ENCODE data around the gene PCNX3. TPM values are rescaled to one million over a fixed set of nuclear protein-coding genes. Genes with fewer than 3 reads are reported as not detected.
A peak's percentile ranks its signal among the peaks of the same experiment; 100 is the strongest.

PCNX3 gene
- total and polyA plus RNA-seq, 2 of the 13 experiments (the other 11 are each of a cell fraction or from before 2014, with no cell fraction given), result 16.2 to 23.0 TPM

DNA sequence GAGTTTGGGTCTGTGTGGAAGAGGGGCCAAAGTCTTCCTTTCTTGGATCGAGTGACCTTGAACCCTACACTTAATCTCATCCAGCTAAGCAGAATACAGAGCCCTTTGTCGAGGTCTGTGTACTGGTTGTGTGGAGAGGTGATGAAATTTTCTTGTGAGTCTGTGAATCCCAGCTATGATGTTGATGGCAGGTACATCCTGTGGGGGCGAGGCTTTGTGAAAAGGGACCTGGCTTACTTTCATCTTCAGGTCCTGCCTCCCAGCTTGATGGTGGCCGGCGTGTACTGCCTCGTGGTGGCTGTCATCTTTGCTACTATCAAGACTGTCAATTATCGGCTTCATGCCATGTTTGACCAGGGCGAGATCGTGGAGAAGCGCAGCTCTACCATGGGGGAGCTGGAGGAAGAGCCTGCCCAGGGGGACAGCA, 1.0 kb downstream of the PCNX3 start (continued):
- TF ChIP-seq ZNF430 (CRISPR knock-in tag; IDR thresholded peaks at IDR 0.05), result no peak
- TF ChIP-seq, protein P1, sequence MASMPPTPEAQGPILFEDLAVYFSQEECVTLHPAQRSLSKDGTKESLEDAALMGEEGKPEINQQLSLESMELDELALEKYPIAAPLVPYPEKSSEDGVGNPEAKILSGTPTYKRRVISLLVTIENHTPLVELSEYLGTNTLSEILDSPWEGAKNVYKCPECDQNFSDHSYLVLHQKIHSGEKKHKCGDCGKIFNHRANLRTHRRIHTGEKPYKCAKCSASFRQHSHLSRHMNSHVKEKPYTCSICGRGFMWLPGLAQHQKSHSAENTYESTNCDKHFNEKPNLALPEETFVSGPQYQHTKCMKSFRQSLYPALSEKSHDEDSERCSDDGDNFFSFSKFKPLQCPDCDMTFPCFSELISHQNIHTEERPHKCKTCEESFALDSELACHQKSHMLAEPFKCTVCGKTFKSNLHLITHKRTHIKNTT (CRISPR knock-in tag; IDR thresholded peaks at IDR 0.05), result no peak
- TF ChIP-seq, protein P2, sequence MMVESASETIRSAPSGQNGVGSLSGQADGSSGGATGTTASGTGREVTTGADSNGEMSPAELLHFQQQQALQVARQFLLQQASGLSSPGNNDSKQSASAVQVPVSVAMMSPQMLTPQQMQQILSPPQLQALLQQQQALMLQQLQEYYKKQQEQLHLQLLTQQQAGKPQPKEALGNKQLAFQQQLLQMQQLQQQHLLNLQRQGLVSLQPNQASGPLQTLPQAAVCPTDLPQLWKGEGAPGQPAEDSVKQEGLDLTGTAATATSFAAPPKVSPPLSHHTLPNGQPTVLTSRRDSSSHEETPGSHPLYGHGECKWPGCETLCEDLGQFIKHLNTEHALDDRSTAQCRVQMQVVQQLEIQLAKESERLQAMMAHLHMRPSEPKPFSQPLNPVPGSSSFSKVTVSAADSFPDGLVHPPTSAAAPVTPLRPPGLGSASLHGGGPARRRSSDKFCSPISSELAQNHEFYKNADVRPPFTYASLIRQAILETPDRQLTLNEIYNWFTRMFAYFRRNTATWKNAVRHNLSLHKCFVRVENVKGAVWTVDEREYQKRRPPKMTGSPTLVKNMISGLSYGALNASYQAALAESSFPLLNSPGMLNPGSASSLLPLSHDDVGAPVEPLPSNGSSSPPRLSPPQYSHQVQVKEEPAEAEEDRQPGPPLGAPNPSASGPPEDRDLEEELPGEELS (CRISPR knock-in tag; IDR thresholded peaks at IDR 0.05), result peak; percentile 56; the same call in 1 of the 2 replicates
- peak; percentile 17; the same call in 1 of the 2 replicates for TF ChIP-seq HMG20A (CRISPR knock-in tag; IDR thresholded peaks at IDR 0.05; ENCODE audit: borderline replicate concordance)
- TF ChIP-seq ZNF616 (CRISPR knock-in tag; IDR thresholded peaks at IDR 0.05; ENCODE audit: low read depth), result 0 out of 2 replicates have a peak, but pooled peaks have one; percentile 40
- peak; percentile 61; the same call in 1 of the 2 replicates for TF ChIP-seq ZNF563 (CRISPR knock-in tag; IDR thresholded peaks at IDR 0.05)
- peak; percentile 83; the same call in 1 of the 2 replicates for TF ChIP-seq PAF1 (CRISPR knock-in tag; IDR thresholded peaks at IDR 0.05)
- peak; percentile 89 for TF ChIP-seq HNF4A (CRISPR knock-in tag; IDR thresholded peaks at IDR 0.05)
- 0 out of 2 replicates have a peak, but pooled peaks have one; percentile 44 for TF ChIP-seq BRF2 (CRISPR knock-in tag; IDR thresholded peaks at IDR 0.05)
- TF ChIP-seq CREB1 (IDR thresholded peaks at IDR 0.05), result no peak
- TF ChIP-seq CREB1 (CRISPR knock-in tag; IDR thresholded peaks at IDR 0.05), result peak; percentile 25; the same call in 1 of the 2 replicates
- TF ChIP-seq FOXP1 (IDR thresholded peaks at IDR 0.05), result no peak
- peak; percentile 39; the same call in 1 of the 2 replicates for TF ChIP-seq FOXP1 (CRISPR knock-in tag; IDR thresholded peaks at IDR 0.05)
- no peak for TF ChIP-seq NFE2L1 (CRISPR knock-in tag; IDR thresholded peaks at IDR 0.05; ENCODE audit: borderline replicate concordance)
- peak; percentile 84 for TF ChIP-seq CEBPG (CRISPR knock-in tag; IDR thresholded peaks at IDR 0.05)
- TF ChIP-seq KDM4B (CRISPR knock-in tag; IDR thresholded peaks at IDR 0.05), result peak; percentile 64; the same call in 1 of the 2 replicates
- no peak for TF ChIP-seq AGO1 (IDR thresholded peaks at IDR 0.05; ENCODE audit: low read depth, low read length, poor library complexity, severe bottlenecking)
- TF ChIP-seq, protein P3, sequence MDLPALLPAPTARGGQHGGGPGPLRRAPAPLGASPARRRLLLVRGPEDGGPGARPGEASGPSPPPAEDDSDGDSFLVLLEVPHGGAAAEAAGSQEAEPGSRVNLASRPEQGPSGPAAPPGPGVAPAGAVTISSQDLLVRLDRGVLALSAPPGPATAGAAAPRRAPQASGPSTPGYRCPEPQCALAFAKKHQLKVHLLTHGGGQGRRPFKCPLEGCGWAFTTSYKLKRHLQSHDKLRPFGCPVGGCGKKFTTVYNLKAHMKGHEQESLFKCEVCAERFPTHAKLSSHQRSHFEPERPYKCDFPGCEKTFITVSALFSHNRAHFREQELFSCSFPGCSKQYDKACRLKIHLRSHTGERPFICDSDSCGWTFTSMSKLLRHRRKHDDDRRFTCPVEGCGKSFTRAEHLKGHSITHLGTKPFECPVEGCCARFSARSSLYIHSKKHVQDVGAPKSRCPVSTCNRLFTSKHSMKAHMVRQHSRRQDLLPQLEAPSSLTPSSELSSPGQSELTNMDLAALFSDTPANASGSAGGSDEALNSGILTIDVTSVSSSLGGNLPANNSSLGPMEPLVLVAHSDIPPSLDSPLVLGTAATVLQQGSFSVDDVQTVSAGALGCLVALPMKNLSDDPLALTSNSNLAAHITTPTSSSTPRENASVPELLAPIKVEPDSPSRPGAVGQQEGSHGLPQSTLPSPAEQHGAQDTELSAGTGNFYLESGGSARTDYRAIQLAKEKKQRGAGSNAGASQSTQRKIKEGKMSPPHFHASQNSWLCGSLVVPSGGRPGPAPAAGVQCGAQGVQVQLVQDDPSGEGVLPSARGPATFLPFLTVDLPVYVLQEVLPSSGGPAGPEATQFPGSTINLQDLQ (CRISPR knock-in tag; IDR thresholded peaks at IDR 0.05), result no peak
- TF ChIP-seq ZC3H4 (CRISPR knock-in tag; IDR thresholded peaks at IDR 0.05; ENCODE audit: borderline replicate concordance), result 0 out of 2 replicates have a peak, but pooled peaks have one; percentile 66
- TF ChIP-seq ZNF510 (CRISPR knock-in tag; IDR thresholded peaks at IDR 0.05; ENCODE audit: low read depth), result no peak
- TF ChIP-seq, protein P4, sequence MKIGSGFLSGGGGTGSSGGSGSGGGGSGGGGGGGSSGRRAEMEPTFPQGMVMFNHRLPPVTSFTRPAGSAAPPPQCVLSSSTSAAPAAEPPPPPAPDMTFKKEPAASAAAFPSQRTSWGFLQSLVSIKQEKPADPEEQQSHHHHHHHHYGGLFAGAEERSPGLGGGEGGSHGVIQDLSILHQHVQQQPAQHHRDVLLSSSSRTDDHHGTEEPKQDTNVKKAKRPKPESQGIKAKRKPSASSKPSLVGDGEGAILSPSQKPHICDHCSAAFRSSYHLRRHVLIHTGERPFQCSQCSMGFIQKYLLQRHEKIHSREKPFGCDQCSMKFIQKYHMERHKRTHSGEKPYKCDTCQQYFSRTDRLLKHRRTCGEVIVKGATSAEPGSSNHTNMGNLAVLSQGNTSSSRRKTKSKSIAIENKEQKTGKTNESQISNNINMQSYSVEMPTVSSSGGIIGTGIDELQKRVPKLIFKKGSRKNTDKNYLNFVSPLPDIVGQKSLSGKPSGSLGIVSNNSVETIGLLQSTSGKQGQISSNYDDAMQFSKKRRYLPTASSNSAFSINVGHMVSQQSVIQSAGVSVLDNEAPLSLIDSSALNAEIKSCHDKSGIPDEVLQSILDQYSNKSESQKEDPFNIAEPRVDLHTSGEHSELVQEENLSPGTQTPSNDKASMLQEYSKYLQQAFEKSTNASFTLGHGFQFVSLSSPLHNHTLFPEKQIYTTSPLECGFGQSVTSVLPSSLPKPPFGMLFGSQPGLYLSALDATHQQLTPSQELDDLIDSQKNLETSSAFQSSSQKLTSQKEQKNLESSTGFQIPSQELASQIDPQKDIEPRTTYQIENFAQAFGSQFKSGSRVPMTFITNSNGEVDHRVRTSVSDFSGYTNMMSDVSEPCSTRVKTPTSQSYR (CRISPR knock-in tag; IDR thresholded peaks at IDR 0.05; ENCODE audit: borderline replicate concordance), result peak; percentile 57; the same call in 1 of the 2 replicates
